ENCODE measurements around the gene NEUROG3. TPM values are rescaled to one million over a fixed set of nuclear protein-coding genes. Genes with fewer than 3 reads are reported as not detected.

Gene NEUROG3, protein sequence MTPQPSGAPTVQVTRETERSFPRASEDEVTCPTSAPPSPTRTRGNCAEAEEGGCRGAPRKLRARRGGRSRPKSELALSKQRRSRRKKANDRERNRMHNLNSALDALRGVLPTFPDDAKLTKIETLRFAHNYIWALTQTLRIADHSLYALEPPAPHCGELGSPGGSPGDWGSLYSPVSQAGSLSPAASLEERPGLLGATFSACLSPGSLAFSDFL
- total RNA-seq: not detected in 2 replicates

DNA sequence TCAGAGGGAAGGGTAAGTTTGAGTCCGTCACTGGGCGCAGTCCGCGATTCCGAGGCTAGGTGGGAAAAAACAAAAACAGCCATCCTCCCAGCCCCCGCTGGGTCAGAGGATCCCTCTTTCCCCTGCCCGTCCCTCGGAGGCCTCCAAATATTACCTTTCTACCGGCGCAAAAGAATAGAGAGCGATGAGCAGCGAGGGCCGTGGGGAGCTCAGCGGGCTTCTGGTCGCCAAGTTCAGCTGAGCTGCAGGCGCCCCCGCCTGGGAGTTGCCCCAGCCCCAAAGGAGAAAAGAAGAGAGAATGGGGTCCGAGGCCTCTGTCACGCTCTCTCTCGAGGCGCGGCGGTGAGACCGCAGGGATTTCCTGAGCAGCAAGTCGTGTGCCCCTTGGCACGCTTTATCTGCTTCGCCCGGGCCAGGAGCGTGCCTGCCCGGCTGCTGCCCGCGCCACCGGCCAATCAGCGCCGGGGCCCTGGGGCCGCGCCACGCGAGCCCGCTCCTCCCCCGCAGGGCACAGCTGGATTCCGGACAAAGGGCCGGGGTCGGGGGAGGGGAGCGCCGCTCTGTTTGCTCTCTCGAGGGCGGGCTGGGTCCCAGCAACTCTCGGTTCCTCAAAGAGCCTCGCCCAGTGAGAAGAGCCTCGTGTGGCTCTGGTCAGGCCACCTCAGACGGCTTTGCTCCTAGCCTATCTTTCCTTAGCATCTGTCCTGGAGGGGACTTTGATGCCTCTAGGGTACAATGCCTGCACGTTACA is at the start of gene NEUROG3:
NEUROG3 (minus strand) TSS at position 367 of the 751 bp plus-strand sequence. CDS start 379 bp downstream, outside the sequence.

Other genes with a start within 250 kb of the NEUROG3 start
- 0.13 and 0.20 TPM in 2 replicates for gene TACR2, start 156.5 kb downstream of the NEUROG3 start, total RNA-seq
- 0.33 and 1.7 TPM in 2 replicates for gene TSPAN15, start 122.0 kb downstream of the NEUROG3 start, total RNA-seq
- 0.26 and 0.39 TPM in 2 replicates for gene FAM241B, start 56.8 kb upstream of the NEUROG3 start, total RNA-seq
- gene COL13A1, start 228.5 kb upstream of the NEUROG3 start, total RNA-seq: 5.0 and 38.9 TPM in 2 replicates